NCI-H1092 treated with DMSO at 0.1 percent for 48 hours (cell line): ENCODE results near the gene EPHB3.

ENCODE experiments used
- DNase-seq: peaks from one replicate; lab custom pipeline; 2025; lab: John Stamatoyannopoulos, UW

Gene EPHB3

GRCh38 chr3:184581331-184581855 lies 19.8 kb downstream of the EPHB3 start:
- no peak for DNase-seq

DNA sequence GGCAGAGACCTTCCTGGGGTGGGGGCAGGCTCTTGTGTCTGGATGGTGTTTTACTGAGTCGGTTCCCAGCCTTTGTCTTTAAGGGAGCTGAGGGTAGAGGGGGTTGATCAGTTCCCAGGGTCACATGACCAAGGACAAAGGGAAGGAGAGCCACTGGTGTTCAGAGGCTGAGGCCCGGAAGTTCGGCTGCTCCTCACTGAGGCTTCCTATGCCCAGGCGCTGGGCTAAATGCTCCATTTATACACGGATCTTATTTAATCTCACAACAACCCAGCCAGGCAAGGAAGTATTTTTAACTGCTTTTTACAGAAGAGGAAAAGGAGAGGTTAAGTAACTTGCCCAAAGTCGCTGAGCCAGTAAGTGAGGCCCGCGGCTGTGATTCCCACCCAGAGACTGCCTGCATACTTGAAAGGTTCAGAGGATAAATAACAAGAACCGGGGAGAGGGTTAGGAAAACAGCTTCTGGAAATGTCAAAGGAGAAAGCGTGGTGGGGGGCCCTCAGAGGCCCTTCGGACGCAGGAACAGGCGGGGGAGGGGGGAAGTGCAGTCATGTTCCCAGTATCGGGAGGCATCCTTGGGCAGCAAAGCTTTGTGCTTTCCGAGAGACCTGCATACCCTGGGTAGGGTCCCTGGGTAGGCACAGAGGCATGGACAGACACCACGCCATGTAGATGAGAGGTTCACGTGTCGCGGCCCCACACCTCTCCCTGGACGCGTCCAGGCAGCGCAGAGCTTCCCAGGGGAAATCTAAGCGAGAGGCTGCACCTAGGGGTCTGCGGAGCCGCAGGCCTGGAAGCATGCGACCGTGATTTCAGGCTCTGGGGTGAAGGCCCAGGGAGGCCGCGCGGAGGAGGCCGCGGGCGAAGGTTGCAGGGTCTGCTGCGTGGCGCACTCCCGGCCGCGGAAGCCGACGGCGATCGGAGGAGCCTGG lies 21.3 kb downstream of the EPHB3 start:
- DNase-seq: no peak

- peak; percentile 38 for DNase-seq
Observed at GRCh38 chr3:184583578-184584451, 22.2 kb downstream of the EPHB3 start.

- no peak for DNase-seq
Observed at GRCh38 chr3:184584464-184584891, 22.9 kb downstream of the EPHB3 start.

DNA sequence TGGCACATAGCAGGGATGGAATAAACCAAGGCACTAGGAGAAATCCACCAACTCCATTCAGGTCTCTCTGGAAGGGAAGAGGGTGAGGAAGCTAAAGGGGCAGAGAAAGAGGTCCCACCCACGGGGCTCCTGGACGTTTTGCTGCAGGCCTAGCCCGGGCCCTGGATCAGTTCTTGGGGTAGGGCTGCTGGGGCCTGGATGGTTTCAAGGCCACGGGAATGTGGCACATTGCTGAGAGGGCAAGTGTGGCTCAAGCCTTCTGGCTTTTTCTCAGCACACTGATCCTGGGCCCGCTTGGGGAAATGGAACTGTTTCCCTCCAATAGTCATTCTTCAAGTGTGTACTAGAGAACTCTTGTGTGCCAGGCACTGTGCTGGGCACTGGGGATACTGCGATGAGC lies 24.0 kb downstream of the EPHB3 start:
- DNase-seq: no peak

DNA sequence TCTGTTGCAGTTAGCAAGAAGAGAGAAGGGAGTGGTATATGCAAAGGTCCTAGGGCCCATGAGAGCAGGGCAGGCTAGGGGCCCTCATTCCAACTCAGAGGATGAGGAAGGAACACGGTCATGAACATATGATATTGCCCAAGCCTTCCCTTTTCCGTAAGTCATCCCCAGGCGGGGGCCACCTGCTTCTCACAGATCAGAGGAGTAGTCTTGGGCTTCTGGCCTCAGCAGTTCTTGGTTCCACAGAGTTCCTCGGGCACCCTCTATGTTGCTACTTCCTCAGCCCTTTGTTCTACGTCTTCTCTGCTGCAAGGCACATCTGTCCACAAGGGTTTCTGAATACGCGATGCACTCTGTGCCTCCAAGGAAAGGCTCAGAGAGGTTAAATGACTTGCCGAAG lies 25.3 kb downstream of the EPHB3 start:
- no peak for DNase-seq

DNA sequence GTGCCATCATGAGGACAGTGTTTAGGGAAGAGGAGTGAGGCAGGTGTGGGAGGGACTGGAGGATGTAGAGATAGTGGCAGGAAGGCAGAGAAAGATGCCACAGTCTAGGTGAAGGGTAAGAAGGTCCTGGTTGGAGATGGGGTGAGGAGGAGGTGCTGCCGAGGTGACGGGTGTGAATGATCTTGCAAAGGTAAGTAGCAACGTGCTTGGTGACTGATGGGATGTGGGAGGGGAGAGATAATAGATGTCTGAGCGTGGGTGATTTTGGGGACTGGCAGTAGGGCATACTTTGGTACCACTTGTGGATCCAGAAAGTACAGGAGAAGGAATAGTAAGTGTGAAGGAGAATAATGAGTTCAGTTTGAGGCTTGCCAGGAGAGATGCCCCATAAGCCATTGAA lies 27.2 kb downstream of the EPHB3 start:
- no peak for DNase-seq

GRCh38 chr3:184590795-184591194 lies 29.2 kb downstream of the EPHB3 start:
- DNase-seq: peak; percentile 14

DNA sequence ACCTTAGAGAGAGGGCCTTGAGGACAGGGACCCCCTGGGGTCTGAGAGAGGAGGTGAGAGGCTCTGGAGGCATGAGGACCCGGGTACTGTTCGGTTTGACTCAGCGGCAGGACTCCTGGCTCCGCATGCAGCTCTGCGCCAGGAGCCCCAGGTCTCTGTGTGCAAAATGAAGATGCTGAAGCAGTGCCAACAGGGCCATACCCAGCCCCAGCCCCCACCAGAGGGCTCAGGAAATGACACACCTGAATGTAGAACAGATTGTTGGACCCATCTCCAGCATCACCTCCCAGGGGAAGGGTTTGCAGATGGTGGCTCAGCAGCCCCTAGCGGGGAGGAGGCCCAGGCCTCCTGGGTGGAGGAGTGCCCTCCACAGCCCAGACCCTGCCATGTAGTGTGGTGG lies 30.2 kb downstream of the EPHB3 start:
- DNase-seq: peak; percentile 7

- peak; percentile 30 for DNase-seq
Observed at GRCh38 chr3:184592371-184593219, 31.0 kb downstream of the EPHB3 start.

DNA sequence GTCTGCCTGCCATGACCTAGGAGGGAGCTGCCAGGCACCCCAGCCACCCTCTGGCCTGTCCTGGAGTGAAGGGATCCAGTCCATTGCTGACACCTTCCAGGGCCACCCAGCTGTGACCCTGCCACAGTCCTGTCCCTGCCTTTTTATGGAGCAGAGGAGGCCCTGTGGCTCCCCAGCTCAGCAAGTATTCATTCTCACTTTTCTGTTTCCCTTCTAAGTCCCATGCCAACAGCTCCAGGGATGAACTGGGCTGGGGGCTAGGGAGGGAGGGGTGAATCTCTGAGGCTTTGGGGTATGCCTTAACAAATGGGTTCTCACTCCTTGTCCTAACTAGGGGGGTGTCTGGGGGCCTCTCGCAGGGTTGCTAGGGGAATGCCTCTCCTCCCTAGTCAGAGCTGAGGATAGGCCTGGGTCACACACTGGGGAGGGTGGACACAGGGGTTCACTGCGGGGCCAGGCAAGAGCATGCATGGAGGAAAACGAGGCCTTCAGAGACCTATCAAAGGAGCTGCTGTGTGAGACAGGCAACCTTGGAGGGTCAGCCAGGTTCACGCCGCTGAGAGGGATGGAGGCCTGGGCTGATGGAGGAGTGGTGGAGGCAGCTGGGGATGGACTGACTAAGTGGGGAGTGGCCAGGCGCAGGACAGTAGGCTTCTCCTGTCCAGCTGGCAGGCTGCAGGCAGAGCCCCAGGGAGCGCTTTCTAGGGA lies 31.8 kb downstream of the EPHB3 start:
- DNase-seq: no peak

DNA sequence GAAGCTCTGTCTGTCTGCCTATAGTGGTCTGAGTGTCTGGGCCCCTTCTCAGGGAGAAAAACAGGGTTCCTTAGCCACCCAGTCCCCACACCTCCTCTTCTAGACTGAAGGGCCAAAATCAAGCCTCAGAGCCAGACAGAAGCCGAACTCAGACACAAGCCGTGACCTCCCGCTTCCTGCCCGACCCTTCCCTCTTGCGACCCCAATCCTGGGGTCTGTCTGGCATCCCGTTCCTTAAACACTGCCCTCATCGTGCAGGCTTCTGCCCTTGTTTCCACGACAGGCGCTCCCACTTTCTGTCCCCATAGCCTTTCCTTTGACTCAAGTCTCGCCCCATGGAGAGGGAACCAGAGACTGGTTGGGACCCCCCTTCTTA lies 32.3 kb downstream of the EPHB3 start:
- no peak for DNase-seq

GRCh38 chr3:184594371-184595001 lies 32.9 kb downstream of the EPHB3 start:
- DNase-seq: no peak

DNA sequence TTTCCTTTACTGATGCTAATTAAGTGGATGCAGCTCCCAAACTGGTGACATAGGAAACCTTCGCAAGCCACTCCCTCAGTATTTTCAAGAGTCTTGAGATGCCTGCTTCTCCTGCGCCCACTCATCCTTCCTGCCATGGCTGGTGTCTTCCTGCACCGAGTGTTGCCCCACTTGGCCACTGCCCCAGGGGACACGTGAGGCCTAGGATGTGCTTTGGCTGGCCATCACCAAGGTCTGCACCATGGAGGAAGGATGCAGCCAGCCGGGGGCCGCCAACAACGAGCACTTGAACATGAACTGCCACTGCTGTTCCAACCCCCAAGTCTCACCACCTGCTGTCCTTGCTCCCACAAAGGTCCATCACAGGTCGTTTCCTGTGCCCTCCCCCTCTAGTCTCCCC lies 34.1 kb downstream of the EPHB3 start:
- DNase-seq: no peak

- DNase-seq: no peak
Observed at GRCh38 chr3:184596233-184596632, 34.6 kb downstream of the EPHB3 start.

DNA sequence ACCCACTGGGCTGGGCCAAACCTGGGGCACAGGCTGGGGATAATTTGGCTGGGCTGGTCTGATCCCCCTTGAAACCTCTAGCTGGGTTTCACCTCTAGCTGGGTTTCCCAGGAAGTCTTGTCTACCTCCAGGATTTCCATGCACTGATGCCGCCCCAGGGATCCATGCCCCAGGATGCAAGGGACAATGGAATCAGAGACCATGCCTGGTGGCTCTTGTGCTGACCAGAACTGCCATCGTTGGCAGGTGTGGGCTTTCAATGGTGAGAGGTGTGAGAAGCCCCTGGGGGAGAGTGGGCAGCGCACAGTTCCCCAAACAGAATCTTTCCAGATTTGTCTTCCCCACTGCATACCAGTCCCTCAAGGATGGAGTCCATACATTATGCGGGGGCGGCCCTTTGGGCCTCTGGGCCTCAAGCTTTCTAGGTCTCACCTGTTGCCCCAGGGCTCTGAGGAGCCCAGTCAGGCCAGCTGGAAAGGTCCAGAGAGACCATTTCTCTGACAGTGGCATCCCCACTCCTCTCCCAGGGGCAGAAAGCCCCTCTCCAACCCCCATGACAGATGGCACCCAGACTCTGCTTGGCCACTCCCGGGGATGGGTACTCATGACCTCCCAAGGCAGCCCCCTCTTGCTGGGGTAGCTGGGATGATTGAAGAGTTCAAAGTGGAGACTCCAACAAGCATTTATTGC lies 35.4 kb downstream of the EPHB3 start:
- DNase-seq: no peak

- DNase-seq: no peak
Observed at GRCh38 chr3:184597829-184598573, 36.4 kb downstream of the EPHB3 start.

DNA sequence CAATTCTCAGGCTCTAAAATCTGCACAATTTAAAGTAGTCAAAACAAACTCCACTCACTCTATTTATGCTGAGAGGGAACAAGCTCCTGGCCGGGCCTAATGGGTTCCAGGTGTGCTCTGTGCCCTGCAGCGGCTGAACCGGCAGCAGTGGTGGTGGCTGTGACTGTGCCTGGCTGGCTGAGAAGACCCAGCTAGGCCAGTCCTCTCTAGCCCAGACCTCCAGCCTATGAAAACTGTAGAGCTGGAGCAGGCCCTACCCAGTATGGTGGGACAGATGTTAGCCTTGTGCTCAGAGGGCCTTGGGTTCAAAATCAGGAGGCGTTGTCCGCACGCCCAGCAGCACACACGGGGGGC lies 37.0 kb downstream of the EPHB3 start:
- no peak for DNase-seq

- DNase-seq: no peak
Observed at GRCh38 chr3:184599143-184599542, 37.6 kb downstream of the EPHB3 start.
